ENCODE results near the gene ARL5B.

DNA sequence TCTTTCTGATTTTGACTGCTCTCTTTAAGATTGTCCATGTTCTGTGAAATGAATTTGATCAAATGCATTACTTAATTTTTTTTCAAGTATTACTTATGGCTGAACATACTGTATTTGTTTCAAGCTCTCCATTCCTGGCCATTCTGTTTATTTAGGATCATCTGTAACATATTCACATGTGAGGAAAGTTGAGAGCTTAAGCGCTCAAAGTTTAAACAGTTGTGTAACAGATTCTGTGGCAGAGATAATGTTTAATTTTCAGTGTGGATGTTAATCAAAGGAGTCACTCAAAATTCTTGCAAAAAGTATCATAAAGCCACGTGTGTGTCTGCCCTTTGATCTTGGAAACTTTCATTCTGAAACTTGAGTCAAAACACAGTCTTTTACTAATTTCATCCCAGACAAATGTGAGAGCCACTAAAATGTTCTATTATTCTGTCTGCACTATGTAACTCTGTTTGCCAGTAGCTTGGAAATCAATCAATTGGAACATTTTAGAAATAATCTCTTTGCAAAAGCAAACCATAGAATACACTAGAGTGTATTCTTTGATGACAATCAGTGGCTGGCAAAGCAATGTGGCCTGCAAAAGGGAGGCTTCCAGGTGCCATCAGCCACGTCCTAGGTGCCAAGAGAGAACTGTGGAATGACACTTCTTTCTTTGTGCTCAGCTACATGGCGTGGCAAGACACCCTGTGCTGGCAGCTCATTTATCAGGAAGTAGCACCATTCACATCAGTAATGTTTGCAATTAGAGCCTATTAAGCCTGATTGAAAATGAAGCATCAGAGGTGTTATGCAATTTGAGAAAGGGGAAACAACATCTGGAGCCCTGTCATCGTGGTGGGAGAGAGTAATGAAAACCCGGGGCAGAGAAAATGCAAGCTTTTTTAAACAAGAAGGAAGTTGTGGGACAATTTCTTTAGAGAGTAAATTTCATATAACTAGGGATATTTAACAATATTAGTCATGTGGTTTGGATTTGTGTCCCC, 40.9 kb downstream of the ARL5B start:
- TF ChIP-seq EZH2phosphoT487 (IDR thresholded peaks at IDR 0.05; ENCODE audit: low read depth, severe bottlenecking, unreplicated experiment) (no peak), CTCF (IDR thresholded peaks at IDR 0.05; ENCODE audit: poor library complexity) (no peak), EZH2 (IDR thresholded peaks at IDR 0.05; ENCODE audit: borderline replicate concordance) (no peak)
